HT1080 (cell line): ENCODE measurements around the gene KRT23. TPM values are rescaled to one million over a fixed set of nuclear protein-coding genes. Genes with fewer than 3 reads are reported as not detected.

Experiments used
- DNase-seq: peaks from one replicate; pipeline ENCODE4 v3.0.0-alpha.2; 2015; ENCODE audit warnings: low read depth
- total RNA-seq: library from RNA; depleted of rRNA; stranded (reverse); fragments of >200 nt; shearing (Covaris generic); gene quantifications from 2 replicates; pipeline ENCODE4 v1.2.3, GENCODE V29; 2014; rRNA removed

The KRT23 gene
- total RNA-seq, 1 experiment from 2014 or later = not detected

DNA sequence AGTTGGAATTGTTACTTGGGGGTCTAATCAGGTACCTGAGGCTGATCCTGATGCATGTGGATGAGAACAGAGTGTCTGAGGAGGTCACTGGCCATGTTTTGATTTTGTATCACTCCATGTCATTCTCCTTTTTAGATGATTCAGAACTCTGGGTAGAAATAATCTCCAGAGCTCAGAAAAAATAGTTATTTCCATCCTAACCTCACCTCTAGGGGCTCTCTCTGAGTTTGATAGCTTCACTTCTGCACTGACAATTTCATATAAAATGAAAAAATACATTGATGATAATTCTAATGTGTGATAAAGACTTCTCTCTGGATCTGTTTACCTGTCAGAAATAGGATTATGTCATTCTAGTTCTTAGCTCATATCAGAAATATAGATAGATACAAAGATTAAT is 64.2 kb downstream of the KRT23 start:
- no peak for DNase-seq

Other genes starting within 250 kb of the KRT23 start
- gene KRT24, start 233.9 kb downstream of the KRT23 start, total RNA-seq = not detected in 2 replicates
- not detected in 2 replicates for gene KRT25, start 182.3 kb downstream of the KRT23 start, total RNA-seq
- gene KRT26, start 165.4 kb downstream of the KRT23 start, total RNA-seq = not detected in 2 replicates
- gene KRT27, start 155.1 kb downstream of the KRT23 start, total RNA-seq = not detected in 2 replicates
- gene KRT28, start 137.7 kb downstream of the KRT23 start, total RNA-seq = not detected in 2 replicates
- 24.0 and 32.4 TPM in 2 replicates for gene KRT10, start 115.0 kb downstream of the KRT23 start, total RNA-seq
- not detected in 2 replicates for gene KRT12, start 70.4 kb downstream of the KRT23 start, total RNA-seq
- gene KRT20, start 52.4 kb downstream of the KRT23 start, total RNA-seq = not detected in 2 replicates
- not detected in 2 replicates for gene KRT39, start 29.3 kb upstream of the KRT23 start, total RNA-seq
- not detected in 2 replicates for gene KRT40, start 46.7 kb upstream of the KRT23 start, total RNA-seq
- gene KRTAP3-3, start 56.5 kb upstream of the KRT23 start, total RNA-seq = not detected in 2 replicates
- gene KRTAP3-2, start 62.3 kb upstream of the KRT23 start, total RNA-seq = not detected in 2 replicates
- not detected in 2 replicates for gene KRTAP3-1, start 71.5 kb upstream of the KRT23 start, total RNA-seq
- not detected in 2 replicates for gene KRTAP1-5, start 89.6 kb upstream of the KRT23 start, total RNA-seq
- not detected in 2 replicates for gene KRTAP1-4, start 92.5 kb upstream of the KRT23 start, total RNA-seq
- gene KRTAP1-3, start 97.2 kb upstream of the KRT23 start, total RNA-seq = not detected in 2 replicates
- not detected in 2 replicates for gene KRTAP1-1, start 103.8 kb upstream of the KRT23 start, total RNA-seq
- 2.0 TPM in 1 of 2 replicates, not detected in the other for gene KRTAP2-1, start 109.7 kb upstream of the KRT23 start, total RNA-seq
- gene KRTAP2-2, start 117.6 kb upstream of the KRT23 start, total RNA-seq = not detected in 2 replicates
- 1.2 and 6.2 TPM in 2 replicates for gene KRTAP2-3, start 122.5 kb upstream of the KRT23 start, total RNA-seq
- not detected in 2 replicates for gene KRTAP2-4, start 128.2 kb upstream of the KRT23 start, total RNA-seq
- gene KRTAP4-7, start 146.5 kb upstream of the KRT23 start, total RNA-seq = not detected in 2 replicates
- not detected in 2 replicates for gene KRTAP4-8, start 160.5 kb upstream of the KRT23 start, total RNA-seq
- gene KRTAP4-16, start 164.6 kb upstream of the KRT23 start, total RNA-seq = not detected in 2 replicates
- 0.29 and 0.57 TPM in 2 replicates for gene KRTAP4-9, start 167.7 kb upstream of the KRT23 start, total RNA-seq
- not detected in 2 replicates for gene KRTAP4-11, start 180.7 kb upstream of the KRT23 start, total RNA-seq
- gene KRTAP4-12, start 186.5 kb upstream of the KRT23 start, total RNA-seq = not detected in 2 replicates
- gene KRTAP4-6, start 202.9 kb upstream of the KRT23 start, total RNA-seq = not detected in 2 replicates
- not detected in 2 replicates for gene KRTAP4-5, start 212.2 kb upstream of the KRT23 start, total RNA-seq
- not detected in 2 replicates for gene KRTAP4-4, start 223.1 kb upstream of the KRT23 start, total RNA-seq
- gene KRTAP4-3, start 230.6 kb upstream of the KRT23 start, total RNA-seq = not detected in 2 replicates
- not detected in 2 replicates for gene KRTAP4-2, start 240.6 kb upstream of the KRT23 start, total RNA-seq
- gene KRTAP4-1, start 247.3 kb upstream of the KRT23 start, total RNA-seq = not detected in 2 replicates